CD4-positive, alpha-beta T cell treated with Interleukin-10 for 1 hour (primary cell): ENCODE measurements around the gene CCDC122.

ENCODE experiments used
- DNase-seq: peaks from one replicate; pipeline ENCODE4 v3.0.0-alpha.2; 2020

Gene CCDC122

GRCh38 chr13:43878892-43879754, at the start of gene CCDC122:
CCDC122 (minus strand) TSS chr13:43879740; CDS start chr13:43869376, 10,364 bp downstream.
- peak; percentile 80 for DNase-seq

- DNase-seq = no peak
Measured at GRCh38 chr13:43924549-43925245, 45.2 kb upstream of the CCDC122 start.

GRCh38 chr13:43920965-43921674, 41.6 kb upstream of the CCDC122 start:
- no peak for DNase-seq

- DNase-seq = no peak
Measured at GRCh38 chr13:43918636-43919035, 39.1 kb upstream of the CCDC122 start.

- no peak for DNase-seq
Measured at GRCh38 chr13:43916828-43917227, 37.3 kb upstream of the CCDC122 start.

- DNase-seq = no peak
Measured at GRCh38 chr13:43915451-43915850, 35.9 kb upstream of the CCDC122 start.

GRCh38 chr13:43911871-43912270, 32.3 kb upstream of the CCDC122 start:
- no peak for DNase-seq

- DNase-seq = no peak
Measured at GRCh38 chr13:43911278-43911677, 31.7 kb upstream of the CCDC122 start.

- DNase-seq = no peak
Measured at GRCh38 chr13:43910856-43911255, 31.3 kb upstream of the CCDC122 start.

GRCh38 chr13:43908156-43909126, 28.9 kb upstream of the CCDC122 start:
- DNase-seq = peak; percentile 48

GRCh38 chr13:43905435-43906031, 26.0 kb upstream of the CCDC122 start:
- DNase-seq = peak; percentile 69

- no peak for DNase-seq
Measured at GRCh38 chr13:43895940-43896339, 16.4 kb upstream of the CCDC122 start.

- DNase-seq = no peak
Measured at GRCh38 chr13:43894438-43894837, 14.9 kb upstream of the CCDC122 start.

- DNase-seq = no peak
Measured at GRCh38 chr13:43884222-43884621, 4.7 kb upstream of the CCDC122 start.

- no peak for DNase-seq
Measured at GRCh38 chr13:43883631-43884030, 4.1 kb upstream of the CCDC122 start.

GRCh38 chr13:43881580-43881979, 2.0 kb upstream of the CCDC122 start:
- DNase-seq = no peak

- no peak for DNase-seq
Measured at GRCh38 chr13:43880926-43881325, 1.4 kb upstream of the CCDC122 start.

- DNase-seq = no peak
Measured at GRCh38 chr13:43880214-43880855, 795 bp upstream of the CCDC122 start.

- DNase-seq = peak; percentile 50
Measured at GRCh38 chr13:43879755-43880181, 228 bp upstream of the CCDC122 start, which contains the start of gene LACC1. LACC1 (plus strand) TSS chr13:43879904; CDS start chr13:43880986, 1,082 bp downstream.

- DNase-seq = no peak
Measured at GRCh38 chr13:43877766-43878165, 1.8 kb downstream of the CCDC122 start.

- no peak for DNase-seq
Measured at GRCh38 chr13:43877326-43877725, 2.2 kb downstream of the CCDC122 start.
